Fibroblast of villous mesenchyme (primary cell): Measurements from ENCODE around the gene AXIN1. TPM values are rescaled to one million over a fixed set of nuclear protein-coding genes. Genes with fewer than 3 reads are reported as not detected.

ENCODE experiments used
- DNase-seq: peaks from one replicate; pipeline ENCODE4 v3.0.0-alpha.2; 2010; ENCODE audit warnings: low read depth
- H3K4me3 ChIP-seq: 2 replicates; pipeline ENCODE4 v1.5.1; 2011; ENCODE audit warnings: low read depth, mild to moderate bottlenecking, low read length
- CTCF ChIP-seq: IDR thresholded peaks from 2 replicates; pipeline ENCODE4 v1.5.1; 2012; ENCODE audit warnings: low read depth, mild to moderate bottlenecking, low read length; ENCODE audit not compliant: insufficient read depth
- total RNA-seq: library from RNA; depleted of rRNA; stranded (reverse); fragments of >200 nt; gene quantifications from 2 replicates; pipeline ENCODE4 v1.2.3, GENCODE V29; 2012

The AXIN1 gene
- total RNA-seq, 1 donor: 16.4 TPM

GRCh38 chr16:309476-309875 lies 43.0 kb downstream of the AXIN1 start:
- H3K4me3 ChIP-seq: no peak overlapping the region
- no peak for TF ChIP-seq CTCF
- DNase-seq: no peak

- DNase-seq: no peak
- TF ChIP-seq CTCF: no peak
- H3K4me3 ChIP-seq: no peak overlapping the region
These were observed 44.7 kb downstream of the AXIN1 start for GRCh38 chr16:307691-308312.

GRCh38 chr16:306911-307370 lies 45.6 kb downstream of the AXIN1 start:
- H3K4me3 ChIP-seq: no peak overlapping the region
- TF ChIP-seq CTCF: no peak
- DNase-seq: no peak

GRCh38 chr16:305916-306626 lies 46.5 kb downstream of the AXIN1 start:
- H3K4me3 ChIP-seq: no peak overlapping the region
- no peak for DNase-seq
- no peak for TF ChIP-seq CTCF

- H3K4me3 ChIP-seq: no peak overlapping the region
- peak; percentile 27 for DNase-seq
- peak; percentile 35 for TF ChIP-seq CTCF
These were observed 48.6 kb downstream of the AXIN1 start for GRCh38 chr16:303760-304505.

GRCh38 chr16:301950-302349 lies 50.6 kb downstream of the AXIN1 start:
- no peak for TF ChIP-seq CTCF
- H3K4me3 ChIP-seq: no peak overlapping the region
- DNase-seq: no peak
